Activated T-cell treated with anti-CD3 and anti-CD28 coated beads for 4 hours (primary cell): Measurements from ENCODE around the gene LCE6A.

ENCODE experiments used
- DNase-seq: peaks from one replicate; pipeline ENCODE4 v3.0.0-alpha.2; 2020

The LCE6A gene

DNA sequence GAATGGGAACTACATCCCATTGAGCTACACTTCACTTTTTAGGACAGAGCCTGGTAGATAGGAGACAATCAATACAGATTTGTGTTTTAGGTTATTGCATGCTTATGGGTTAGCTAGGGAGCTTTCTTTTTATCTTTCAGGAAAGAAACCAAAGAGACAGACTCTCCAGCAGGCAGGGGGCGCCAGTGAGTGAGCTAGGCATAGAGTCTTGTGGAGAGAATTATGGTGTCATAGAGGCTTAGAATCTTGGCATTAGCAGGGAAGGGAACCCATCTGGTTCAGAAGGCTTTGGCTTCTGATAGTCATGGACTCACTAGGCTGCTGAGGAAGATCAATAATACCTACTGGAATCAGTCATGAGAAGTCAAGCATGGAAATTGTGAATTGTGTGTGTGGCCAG lies 35.4 kb downstream of the LCE6A start, which contains the start of gene SMCP:
Gene SMCP (plus strand): TSS at position 281 of the 400 bp plus-strand sequence. CDS start 6,101 bp downstream, outside the sequence.
- DNase-seq = no peak

DNA sequence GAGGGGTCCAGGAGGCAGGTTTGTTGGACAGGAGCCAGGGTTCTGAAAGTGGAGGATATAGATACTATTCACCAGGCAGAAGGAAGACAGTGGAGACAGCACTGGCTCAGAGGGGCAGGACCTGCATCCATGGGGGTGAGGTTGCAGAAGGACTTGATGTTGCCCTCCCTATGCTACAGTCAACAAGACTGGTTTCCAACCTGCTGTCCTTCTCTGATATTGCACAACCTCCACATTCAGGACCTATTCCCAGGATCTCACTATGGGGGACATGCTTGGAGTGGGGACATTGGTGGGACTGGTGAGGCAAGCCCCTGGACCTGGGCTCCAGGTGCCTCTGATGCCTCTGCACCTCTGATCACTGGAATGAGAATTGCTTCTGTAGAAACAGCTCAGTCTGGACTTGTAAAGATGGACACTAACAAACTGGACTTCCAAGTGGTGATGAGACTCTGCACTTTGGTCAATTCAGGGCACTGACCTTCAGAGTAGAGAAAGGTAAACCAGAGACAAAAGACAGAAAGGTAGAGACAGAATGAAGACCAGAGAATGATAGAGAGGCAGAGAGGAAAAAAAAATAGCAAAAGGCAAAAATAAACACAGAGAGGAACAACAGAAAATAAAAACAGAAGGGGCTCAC lies 37.0 kb downstream of the LCE6A start:
- DNase-seq = no peak

DNA sequence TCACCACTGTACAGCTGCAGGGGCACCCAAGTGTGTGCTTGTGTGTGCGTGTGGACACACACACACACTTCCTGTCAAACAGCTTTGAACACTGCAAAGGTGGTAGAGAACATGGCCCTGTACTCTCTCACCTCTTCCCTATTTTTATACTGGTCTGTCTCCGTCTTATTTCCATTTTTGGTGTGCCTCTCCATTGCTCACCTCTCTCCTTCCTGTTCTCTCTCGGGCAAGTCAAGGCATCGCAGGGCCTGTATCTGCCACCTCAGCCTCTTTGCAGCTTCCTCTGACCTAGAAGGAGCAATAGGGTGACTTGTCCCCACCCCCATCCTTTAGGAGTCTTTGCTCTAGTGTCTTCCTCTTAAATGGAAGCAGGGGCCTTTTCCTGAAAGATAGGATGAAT lies 37.7 kb downstream of the LCE6A start:
- DNase-seq = no peak

DNA sequence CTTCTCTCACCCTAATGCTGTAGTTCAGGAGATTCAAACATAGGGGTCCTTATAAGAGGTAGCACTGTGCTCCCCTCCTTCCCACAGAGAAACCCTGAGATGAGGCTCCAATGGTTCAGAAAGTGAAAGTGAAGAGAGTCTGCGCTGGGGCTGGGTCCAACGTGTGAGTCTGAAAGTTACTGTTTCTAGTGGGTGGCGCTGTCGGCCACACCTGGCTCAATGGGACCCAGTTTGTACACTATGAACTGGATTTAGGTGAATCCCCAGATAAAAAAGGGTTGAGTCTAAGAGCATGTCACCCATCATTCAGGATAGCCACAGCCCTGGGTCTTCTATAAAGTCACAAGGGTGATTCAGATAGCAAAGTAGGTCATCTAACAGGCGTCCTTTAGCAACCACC lies 38.3 kb downstream of the LCE6A start:
- no peak for DNase-seq

DNA sequence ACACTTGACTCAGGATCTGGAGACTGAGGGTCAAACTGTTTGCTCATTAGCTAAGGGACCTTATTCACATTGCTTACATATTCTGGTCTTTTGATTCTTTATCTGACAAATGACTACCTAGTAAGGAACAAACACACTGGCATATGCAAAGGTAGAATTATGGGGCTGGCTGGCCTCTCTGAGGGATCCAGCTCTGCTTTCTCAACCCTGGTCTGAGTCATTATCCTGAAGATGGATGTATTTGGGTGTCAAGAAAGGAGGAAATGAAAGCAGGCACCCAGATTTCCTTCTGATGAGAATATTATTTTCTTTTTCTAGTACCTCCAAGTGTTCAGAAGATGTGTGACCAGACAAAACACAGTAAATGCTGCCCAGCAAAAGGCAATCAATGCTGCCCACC lies 41.4 kb downstream of the LCE6A start:
- DNase-seq = no peak

DNA sequence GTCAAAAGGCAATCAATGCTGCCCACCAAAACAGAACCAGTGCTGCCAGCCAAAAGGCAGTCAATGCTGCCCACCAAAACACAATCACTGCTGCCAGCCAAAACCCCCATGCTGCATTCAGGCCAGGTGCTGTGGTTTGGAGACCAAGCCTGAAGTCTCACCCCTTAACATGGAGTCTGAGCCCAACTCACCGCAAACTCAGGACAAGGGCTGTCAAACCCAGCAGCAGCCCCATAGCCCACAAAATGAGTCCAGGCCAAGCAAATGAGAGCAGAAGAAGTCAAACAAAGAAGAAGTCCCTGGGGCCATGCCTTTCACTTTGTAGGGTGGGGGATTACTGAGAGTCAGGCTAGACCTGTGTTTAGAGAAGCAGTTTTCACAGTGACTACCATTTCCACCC lies 41.9 kb downstream of the LCE6A start:
- DNase-seq = no peak

DNA sequence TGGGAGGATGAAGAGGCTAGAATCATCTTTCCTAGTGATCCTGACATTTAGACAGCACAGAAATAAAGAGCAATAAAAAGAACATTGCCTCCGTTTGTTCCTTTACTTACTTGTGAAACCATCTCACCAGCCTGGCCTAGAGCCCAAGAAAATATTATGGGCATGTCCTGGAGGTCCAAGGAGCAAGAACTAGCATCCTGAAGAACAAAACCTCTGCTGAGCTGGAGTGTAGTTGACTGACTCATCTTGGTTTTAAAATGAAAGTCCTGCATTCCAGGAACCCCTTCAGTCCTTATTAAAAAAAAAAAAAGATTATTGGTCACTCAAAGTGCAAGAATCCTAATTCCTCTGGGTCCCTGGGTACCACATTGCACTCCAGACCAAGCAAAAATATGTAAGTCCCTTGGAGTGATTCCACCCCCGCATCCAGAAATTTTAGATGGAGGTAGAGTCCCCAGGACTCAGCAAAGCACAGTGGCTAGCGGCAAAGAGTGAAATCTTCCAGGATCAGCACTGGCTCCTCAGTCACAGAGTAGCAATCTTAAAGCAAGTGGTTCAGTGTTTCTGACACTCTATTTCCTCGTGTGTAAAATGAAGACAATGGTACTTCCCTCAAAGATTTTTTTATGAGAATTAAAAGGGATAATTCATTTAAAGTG lies 42.4 kb downstream of the LCE6A start:
- no peak for DNase-seq

DNA sequence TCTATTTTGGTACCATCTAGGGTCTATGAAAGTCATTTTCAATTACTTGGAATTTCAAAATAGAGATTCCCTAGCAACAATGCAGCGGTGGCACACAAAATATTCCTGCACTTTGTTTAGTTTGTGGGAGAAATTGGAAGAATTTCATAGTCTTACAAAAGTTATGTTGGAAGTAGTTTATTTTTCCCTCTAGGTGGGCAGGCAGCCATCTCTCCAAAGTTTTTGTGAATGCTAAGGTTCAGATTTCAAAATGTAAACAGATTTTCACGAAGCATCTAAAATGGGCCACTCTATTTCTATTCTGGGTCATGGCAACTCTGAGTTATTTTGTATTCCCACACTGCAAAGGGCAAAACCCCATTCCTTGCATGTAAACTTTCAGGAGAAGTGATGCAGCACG lies 43.4 kb downstream of the LCE6A start:
- DNase-seq = no peak

DNA sequence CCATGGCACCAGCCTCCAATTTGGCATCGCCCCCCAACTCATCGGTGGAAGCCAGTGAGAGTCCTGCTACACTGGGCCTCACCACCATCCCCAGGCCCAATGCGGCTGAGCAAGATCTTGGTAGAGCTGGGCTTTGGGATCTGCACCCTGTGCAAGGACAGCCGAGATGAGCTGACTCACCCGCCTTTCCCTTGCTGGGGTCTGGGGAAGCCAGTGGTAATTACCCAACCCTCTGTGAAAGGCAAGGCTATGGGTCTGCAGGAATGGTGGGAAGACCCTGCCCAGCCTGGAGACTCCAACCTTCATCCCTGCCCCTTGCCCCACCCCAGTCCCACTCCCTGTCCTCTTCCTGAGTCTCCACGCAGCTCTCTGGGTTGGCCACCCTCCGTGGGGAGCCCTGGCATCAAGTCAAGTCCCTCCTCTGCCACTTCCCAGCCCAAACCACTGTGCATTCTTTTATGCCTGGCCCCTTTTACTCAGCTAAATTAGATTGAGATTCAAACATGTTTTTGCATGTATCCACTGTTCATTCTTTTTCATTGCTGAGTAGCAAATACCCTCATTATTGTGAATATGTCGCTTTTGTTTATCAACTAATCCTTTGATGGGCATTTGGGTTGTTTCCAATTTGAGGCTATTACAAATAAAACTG lies 44.2 kb downstream of the LCE6A start:
- no peak for DNase-seq

DNA sequence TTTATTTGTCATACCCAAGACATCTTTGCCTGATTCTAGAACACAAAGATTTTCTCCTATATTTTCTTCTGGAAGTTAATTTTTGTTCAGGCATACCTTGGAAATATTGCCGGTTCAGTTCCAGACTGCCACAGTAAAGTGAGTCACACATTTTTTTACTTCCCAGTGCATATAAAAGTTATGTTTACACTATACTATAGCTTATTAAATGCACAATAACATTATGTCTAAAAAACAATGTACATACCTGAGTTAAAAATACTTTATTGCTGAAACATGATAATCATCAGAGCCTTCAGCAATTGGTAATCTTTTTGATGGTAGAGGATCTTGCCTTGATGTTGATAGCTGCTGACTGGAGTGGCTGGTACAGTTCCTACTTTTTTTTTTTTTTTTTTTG lies 45.5 kb downstream of the LCE6A start:
- DNase-seq = no peak
